Activated effector memory CD4-positive, alpha-beta T cell treated with Interleukin-2 at 50 U/mL for 16 hours (primary cell): ENCODE measurements around the gene FBXW5.

ENCODE experiments used
- DNase-seq: peaks from one replicate; pipeline ENCODE4 v3.0.0-alpha.2; 2020

FBXW5 gene

GRCh38 chr9:136947028-136947891 lies 2.7 kb upstream of the FBXW5 start:
- DNase-seq = no peak

- DNase-seq = no peak
Observed at GRCh38 chr9:136946228-136947027, 1.9 kb upstream of the FBXW5 start.

- no peak for DNase-seq
Observed at GRCh38 chr9:136945333-136946227, 1.0 kb upstream of the FBXW5 start.

GRCh38 chr9:136944212-136944518 lies 373 bp downstream of the FBXW5 start:
- no peak for DNase-seq

- no peak for DNase-seq
Observed at GRCh38 chr9:136943291-136944211, 987 bp downstream of the FBXW5 start.

- no peak for DNase-seq
Observed at GRCh38 chr9:136942881-136943230, 1.7 kb downstream of the FBXW5 start.

- DNase-seq = no peak
Observed at GRCh38 chr9:136942112-136942880, 2.2 kb downstream of the FBXW5 start.

GRCh38 chr9:136941231-136942111 lies 3.1 kb downstream of the FBXW5 start:
- no peak for DNase-seq

GRCh38 chr9:136940526-136941230 lies 3.9 kb downstream of the FBXW5 start:
- DNase-seq = no peak

GRCh38 chr9:136939996-136940525 lies 4.5 kb downstream of the FBXW5 start:
- DNase-seq = no peak

GRCh38 chr9:136939431-136939995 lies 5.0 kb downstream of the FBXW5 start:
- DNase-seq = no peak

- DNase-seq = no peak
Observed at GRCh38 chr9:136937186-136938001, 7.1 kb downstream of the FBXW5 start.

- no peak for DNase-seq
Observed at GRCh38 chr9:136936645-136937170, 7.8 kb downstream of the FBXW5 start.

- DNase-seq = no peak
Observed at GRCh38 chr9:136935651-136936050, 8.9 kb downstream of the FBXW5 start.

- no peak for DNase-seq
Observed at GRCh38 chr9:136934277-136934676, 10.3 kb downstream of the FBXW5 start.

GRCh38 chr9:136931611-136932130 lies 12.9 kb downstream of the FBXW5 start:
- DNase-seq = no peak

- DNase-seq = no peak
Observed at GRCh38 chr9:136930014-136930413, 14.5 kb downstream of the FBXW5 start.

GRCh38 chr9:136928591-136928990 lies 15.9 kb downstream of the FBXW5 start:
- no peak for DNase-seq
